Fibroblast of skin of right quadriceps (primary cell): ENCODE measurements around the gene HNRNPA2B1.
"Not testable (repeated sequence)": the region's sequence is repeated elsewhere in the genome, so short reads cannot be mapped to it uniquely, and the experiment has no call there.

Experiments
- DNase-seq: peaks from one replicate; pipeline ENCODE4 v3.0.0-alpha.2; 2013

HNRNPA2B1 gene

DNA sequence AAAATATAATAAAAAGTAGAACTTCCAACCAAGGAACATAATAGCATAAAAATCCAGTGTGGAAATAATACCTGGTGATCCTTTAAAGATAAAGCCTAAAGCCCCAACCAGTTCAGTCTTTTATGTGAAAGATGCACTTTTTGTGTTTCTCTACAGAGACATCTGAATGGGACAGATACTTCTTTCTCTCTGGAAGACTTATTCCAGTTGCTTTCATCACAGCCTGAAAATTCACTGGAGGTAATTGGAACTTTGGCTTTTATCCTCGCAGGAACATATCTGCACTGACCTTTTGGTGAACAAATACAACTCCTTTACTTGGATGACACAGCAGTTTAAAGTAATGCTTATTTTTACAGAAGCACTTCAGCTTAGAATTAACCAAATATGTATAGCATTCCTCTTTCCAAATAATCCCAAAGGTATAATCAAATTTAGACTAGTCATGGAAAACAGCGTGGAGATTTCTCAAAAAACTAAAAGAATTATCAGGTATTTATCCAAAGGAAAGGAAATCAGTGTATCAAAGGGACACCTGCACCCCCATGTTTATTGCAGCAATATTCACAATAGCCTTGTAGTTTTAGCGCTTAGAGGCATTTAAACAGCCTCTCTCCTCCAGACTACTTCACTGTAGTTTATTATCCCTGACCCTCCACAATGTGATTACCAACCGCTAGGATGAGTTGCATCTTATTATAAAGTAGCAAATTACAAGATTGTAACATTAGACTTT is 16.8 kb downstream of the HNRNPA2B1 start:
- DNase-seq = no peak

DNA sequence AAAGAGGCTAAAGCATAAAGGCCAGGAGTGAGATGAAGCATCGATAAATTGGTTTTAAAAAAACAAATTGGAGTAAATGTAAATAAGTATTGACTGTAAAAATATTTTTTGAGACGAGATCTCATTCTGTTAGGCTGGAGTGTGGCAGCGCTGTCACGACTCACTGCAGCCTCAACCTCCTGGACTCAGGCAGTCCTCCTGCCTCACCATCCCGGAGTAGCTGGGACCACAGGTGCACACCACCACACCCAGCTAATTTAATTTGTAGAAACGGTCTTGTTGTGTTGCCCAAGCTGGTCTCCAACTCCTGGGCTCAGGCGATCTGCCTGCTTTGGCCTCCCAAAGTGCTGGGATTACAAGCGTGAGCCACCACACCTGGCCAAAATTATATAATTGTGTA is 17.8 kb downstream of the HNRNPA2B1 start:
- no peak for DNase-seq

DNA sequence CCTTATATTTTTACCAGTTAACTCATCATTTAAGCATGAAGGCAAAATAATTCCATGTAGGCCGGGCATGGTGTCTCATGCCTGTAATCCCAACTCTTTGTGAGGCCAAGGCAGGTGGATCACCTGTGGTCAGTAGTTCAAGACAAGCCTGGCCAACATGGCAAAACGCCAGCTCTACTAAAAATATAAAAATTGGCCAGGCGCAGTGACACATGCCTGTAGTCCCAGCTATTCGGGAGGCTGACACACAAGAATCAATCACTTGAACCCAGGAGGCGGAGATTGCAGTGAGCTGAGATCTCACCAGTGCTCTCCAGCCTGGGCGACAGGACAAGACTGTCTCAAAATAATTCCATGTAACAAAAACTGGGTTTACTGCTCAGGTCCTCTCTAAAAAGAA is 18.3 kb downstream of the HNRNPA2B1 start:
- no peak for DNase-seq

DNA sequence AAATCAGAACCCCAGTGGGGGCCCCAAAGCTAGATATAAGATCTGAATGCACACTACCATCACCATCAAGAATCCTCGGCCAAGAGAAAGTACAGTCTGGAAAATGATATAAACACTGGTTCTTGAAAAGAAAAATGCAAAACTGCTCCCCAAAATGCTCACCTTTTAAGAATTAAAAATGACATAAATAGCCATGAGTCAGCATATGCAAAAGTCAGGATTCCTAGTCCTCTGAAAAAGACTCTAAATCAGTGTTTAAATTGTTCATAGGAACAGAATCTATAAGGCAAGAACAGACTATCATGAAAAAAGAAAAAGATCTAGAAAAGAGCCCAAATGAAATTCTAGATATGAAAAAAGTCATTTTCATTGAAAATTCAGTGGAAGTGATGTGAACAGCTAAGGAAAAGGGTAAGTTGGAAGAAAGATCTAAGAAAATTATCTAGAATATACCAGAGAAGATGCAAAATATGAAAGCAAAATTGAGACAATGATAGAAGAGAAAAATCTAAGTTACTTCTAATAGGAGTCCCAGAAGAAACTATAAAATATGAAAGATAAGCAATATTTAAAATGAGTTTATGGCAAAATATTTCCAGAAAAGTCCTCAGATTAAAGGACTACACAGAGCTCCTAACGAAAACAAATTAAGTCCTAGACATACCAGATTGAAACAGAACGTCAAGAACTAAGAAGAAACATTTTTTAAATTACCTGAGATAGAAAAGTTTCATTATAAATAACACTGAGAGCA is 18.9 kb downstream of the HNRNPA2B1 start:
- no peak for DNase-seq

- no peak for DNase-seq
Observed at GRCh38 chr7:26180792-26181198, 19.8 kb downstream of the HNRNPA2B1 start.

DNA sequence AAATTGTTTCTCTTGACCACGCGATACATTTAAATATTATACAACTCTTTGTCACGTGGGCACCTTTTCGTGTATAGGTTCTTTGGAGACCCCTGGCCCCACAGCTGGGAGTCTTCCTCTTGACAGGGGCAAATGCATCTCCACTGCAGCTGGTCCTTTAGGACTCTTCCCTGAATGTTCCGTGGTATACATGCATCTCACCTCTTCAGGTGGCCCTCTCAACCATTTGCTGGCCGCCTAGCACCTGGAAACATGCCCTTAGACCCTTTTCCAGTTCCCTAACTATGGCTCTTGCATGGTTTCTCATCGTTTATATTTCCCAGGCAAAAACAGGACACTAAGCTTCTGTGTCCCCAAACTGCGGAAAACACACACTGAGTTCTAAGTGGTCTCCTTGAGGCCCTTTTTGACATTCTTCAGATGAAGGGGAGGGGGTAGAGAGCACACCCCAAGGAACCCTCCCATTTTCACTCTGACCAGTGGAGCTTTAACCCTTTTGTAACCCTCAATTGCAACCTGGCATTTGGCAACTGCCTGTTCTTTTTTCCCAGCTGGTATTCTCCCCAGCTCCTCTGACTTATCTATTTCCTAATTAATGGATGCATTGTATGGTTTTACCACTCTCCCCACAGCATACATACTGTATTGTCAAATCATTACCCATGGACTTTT is 20.6 kb downstream of the HNRNPA2B1 start:
- no peak for DNase-seq

DNA sequence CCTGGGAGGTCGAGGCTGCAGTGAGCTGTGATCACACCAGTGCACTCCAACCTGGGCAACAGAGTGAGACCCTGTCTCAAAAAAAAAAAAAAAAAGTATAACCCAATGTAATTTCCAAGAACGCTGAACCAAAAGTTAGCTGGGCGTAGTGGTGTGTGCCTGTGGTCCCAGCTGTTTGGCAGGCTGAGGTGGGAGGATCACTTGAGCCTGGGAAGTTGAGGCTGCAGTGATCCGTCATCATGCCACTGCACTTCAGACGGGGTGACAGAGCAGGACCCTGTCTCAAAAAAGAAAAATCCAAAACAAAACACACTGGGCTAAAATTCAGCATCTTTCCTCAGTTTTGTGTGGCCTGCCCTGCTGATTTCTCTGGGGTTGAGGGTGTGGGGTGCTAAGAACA is 21.1 kb downstream of the HNRNPA2B1 start:
- DNase-seq = no peak

- DNase-seq = no peak
Observed at GRCh38 chr7:26178272-26178960, 22.1 kb downstream of the HNRNPA2B1 start.

GRCh38 chr7:26177269-26177668 is 23.3 kb downstream of the HNRNPA2B1 start:
- not testable (repeated sequence) for DNase-seq

- DNase-seq = not testable (repeated sequence)
Observed at GRCh38 chr7:26176696-26177095, 23.9 kb downstream of the HNRNPA2B1 start.

DNA sequence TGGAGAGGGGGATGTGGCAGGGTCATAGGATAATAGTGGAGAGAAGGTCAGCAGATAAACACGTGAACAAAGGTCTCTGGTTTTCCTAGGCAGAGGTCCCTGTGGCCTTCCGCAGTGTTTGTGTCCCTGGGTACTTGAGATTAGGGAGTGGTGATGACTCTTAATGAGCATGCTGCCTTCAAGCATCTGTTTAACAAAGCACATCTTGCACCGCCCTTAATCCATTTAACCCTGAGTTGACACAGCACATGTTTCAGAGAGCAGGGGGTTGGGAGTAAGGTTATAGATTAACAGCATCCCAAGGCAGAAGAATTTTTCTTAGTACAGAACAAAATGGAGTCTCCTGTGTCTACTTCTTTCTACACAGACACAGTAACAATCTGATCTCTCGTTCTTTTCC is 24.6 kb downstream of the HNRNPA2B1 start:
- DNase-seq = not testable (repeated sequence)

GRCh38 chr7:26172048-26172447 is 28.5 kb downstream of the HNRNPA2B1 start:
- DNase-seq = no peak

DNA sequence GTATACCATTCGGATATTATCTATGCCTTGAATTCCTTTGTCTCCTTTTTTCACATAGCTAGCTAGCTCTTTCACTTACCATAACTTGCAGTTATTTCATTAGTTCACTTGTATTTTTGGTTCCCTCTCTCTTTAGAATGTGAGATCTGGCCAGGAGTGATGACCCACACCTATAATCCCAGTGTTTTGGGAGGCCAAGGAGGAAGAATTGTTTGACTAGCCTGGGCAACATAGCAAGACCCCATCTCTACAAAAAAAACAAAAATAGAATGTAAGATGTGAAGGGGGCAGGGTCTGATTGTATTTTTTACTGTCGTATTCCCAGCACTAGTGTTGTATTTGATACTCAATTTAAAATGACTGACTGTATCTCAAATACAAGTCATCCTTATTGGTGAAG is 28.9 kb downstream of the HNRNPA2B1 start:
- DNase-seq = no peak

GRCh38 chr7:26170663-26171062 is 29.9 kb downstream of the HNRNPA2B1 start:
- DNase-seq = no peak

- DNase-seq = no peak
Observed at GRCh38 chr7:26169271-26169670, 31.3 kb downstream of the HNRNPA2B1 start.

- DNase-seq = no peak
Observed at GRCh38 chr7:26168458-26169023, 32.0 kb downstream of the HNRNPA2B1 start.

- no peak for DNase-seq
Observed at GRCh38 chr7:26167303-26167934, 33.1 kb downstream of the HNRNPA2B1 start.

DNA sequence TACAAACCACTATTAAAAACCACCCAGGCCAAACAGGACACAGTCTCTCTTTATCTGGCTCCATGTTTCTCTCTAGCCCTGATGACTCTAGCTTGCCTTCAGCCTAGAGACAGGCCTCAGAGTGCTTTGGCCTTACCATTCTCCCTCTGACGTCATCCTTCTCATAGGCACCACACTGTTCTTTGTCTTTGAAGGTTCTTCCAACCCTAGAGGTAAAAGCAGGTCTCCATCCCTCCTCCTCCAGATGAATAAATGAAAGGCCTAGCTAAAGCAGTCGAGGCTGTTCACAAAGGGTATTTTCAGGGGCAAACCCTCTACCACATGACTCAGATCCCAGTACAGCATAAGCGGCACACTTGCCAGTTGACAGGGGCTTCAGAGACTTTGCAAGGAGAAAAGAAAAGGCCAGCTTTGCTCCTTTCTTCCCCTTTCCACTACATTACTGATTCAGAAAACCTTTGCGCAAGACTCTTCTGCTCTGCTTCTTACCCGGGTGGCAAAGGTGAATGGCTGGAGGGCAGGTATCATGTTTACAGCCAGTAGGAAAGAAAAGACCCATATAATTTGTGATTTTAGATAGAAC is 33.8 kb downstream of the HNRNPA2B1 start:
- no peak for DNase-seq

DNA sequence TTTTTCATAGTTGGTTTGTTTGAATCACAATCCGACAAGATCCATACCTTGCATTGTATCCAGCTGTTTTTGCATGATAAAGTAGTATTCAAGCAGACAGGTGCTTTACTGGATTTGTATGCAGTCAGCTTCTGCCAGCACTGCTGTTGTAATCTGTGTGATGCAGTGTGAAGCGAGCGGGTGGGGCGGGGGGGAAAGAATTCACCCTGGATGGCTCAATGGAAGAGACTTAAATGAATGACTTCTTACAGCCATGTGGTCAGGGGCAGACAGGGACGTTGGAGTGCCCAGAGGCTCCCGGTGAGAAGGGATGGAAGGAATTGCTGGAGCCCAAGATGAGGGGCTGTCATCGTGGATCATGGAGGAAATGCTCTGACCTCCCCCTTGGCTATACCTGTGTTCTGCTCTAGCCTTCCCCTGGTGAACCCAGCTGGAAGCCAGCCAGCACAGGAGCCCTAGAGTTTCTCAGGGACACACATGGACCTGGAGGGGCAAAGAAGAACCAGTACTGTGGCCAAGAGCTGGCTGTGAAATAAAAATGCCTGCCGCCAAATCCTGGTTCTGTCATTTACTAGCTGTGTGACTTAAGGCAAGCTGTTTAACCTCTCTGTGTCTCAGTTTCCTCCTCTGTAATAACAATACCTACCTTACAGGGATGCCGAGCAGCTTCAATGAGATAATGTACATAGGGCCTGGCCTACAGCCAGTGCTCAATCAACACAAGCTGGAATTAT is 34.4 kb downstream of the HNRNPA2B1 start:
- no peak for DNase-seq

DNA sequence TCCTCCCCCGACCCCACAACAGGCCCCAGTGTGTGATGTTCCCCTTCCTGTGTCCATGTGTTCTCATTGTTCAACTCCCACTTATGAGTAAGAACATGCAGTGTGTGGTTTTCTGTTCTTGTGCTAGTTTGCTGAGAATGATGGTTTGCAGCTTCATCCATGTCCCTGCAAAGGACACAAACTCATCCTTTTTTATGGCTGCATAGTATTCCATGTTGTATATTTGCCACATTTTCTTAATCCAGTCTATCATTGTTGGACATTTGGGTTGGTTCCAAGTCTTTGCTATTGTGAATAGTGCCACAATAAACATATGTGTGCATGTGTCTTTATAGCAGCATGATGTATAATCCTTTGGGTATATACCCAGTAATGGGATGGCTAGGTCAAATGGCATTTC is 36.7 kb downstream of the HNRNPA2B1 start:
- not testable (repeated sequence) for DNase-seq

DNA sequence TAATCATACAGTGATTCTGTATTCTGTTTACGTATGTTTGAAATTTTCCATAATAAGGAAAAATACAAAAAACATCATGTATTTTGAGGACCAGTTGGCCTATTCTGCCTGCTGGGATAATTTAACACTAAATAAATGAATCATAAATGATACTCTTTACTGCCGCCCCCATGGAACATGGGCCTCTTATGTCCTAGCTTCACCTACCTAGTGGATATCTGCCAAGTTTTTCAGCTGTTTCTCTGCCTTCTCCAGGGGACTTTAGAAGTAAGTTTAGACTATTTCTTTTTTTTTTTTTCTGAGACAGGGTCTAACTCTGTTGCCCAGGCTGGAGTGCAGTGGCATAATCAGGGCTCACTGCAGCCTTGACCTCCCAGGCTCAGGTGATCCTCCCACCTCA is 38.1 kb downstream of the HNRNPA2B1 start:
- DNase-seq = no peak
